AG09309 (cell line): ENCODE data around the gene DDX50.
"Not testable (repeated sequence)": the region's sequence is repeated elsewhere in the genome, so short reads cannot be mapped to it uniquely, and the experiment has no call there.

ENCODE experiments used
- DNase-seq: peaks from one replicate; pipeline ENCODE4 v3.0.0-alpha.2; 2010; ENCODE audit warnings: low read depth
- H3K4me3 ChIP-seq: 2 replicates; pipeline ENCODE4 v1.5.1; 2011; ENCODE audit warnings: mild to moderate bottlenecking, low read depth, low read length, moderate library complexity; ENCODE audit not compliant: control insufficient read depth
- CTCF ChIP-seq: IDR thresholded peaks from 2 replicates; pipeline ENCODE4 v1.5.1; 2011; ENCODE audit warnings: mild to moderate bottlenecking, low read depth, low read length, inconsistent platforms; ENCODE audit not compliant: insufficient read depth, control insufficient read depth; ENCODE audit errors: missing control alignments

DDX50 gene

GRCh38 chr10:68957654-68958053 lies 56.5 kb downstream of the DDX50 start:
- peak overlapping the region; percentile 98 for H3K4me3 ChIP-seq
- DNase-seq, result no peak
- no peak for TF ChIP-seq CTCF

- H3K4me3 ChIP-seq, result no peak overlapping the region
- no peak for TF ChIP-seq CTCF
- no peak for DNase-seq
Measured at GRCh38 chr10:68959695-68960527, 58.8 kb downstream of the DDX50 start.

GRCh38 chr10:68963151-68963550 lies 62.0 kb downstream of the DDX50 start:
- no peak for TF ChIP-seq CTCF
- DNase-seq, result no peak
- H3K4me3 ChIP-seq, result no peak overlapping the region

GRCh38 chr10:68973975-68974374 lies 72.9 kb downstream of the DDX50 start:
- TF ChIP-seq CTCF, result no peak
- no peak overlapping the region for H3K4me3 ChIP-seq
- DNase-seq, result no peak

- not testable (repeated sequence) for DNase-seq, H3K4me3 ChIP-seq
Measured at GRCh38 chr10:68975936-68976473, 74.9 kb downstream of the DDX50 start.

GRCh38 chr10:68979738-68980137 lies 78.6 kb downstream of the DDX50 start:
- not testable (repeated sequence) for DNase-seq, H3K4me3 ChIP-seq

- H3K4me3 ChIP-seq, result no peak overlapping the region
- DNase-seq, result no peak
- no peak for TF ChIP-seq CTCF
Measured at GRCh38 chr10:68981074-68981473, 80.0 kb downstream of the DDX50 start.
